Stimulated activated CD8-positive, alpha-beta memory T cell treated with anti-CD3 and anti-CD28 coated beads, Interleukin-12 subunit alpha, Interleukin-12 subunit beta, amount 100 ng/mL, for 24 hours (primary cell): ENCODE measurements around the gene ZSCAN5B.
"Not testable (repeated sequence)": the region's sequence is repeated elsewhere in the genome, so short reads cannot be mapped to it uniquely, and the experiment has no call there.

ENCODE experiments used
- DNase-seq: peaks from one replicate; pipeline ENCODE4 v3.0.0-alpha.2; 2020; ENCODE audit errors: extremely low read depth

The ZSCAN5B gene

GRCh38 chr19:56197646-56198045 is at the start of gene ZSCAN5B:
Gene ZSCAN5B (minus strand): TSS chr19:56197783. CDS start chr19:56193052, 4,731 bp downstream.
- DNase-seq = not testable (repeated sequence)

GRCh38 chr19:56245764-56246163 is 48.2 kb upstream of the ZSCAN5B start:
- not testable (repeated sequence) for DNase-seq

GRCh38 chr19:56245121-56245740 is 47.6 kb upstream of the ZSCAN5B start:
- no peak for DNase-seq

- DNase-seq = no peak
Observed at GRCh38 chr19:56223481-56223880, 25.9 kb upstream of the ZSCAN5B start.

- no peak for DNase-seq
Observed at GRCh38 chr19:56222901-56223300, 25.3 kb upstream of the ZSCAN5B start.

- no peak for DNase-seq
Observed at GRCh38 chr19:56221851-56222250, 24.3 kb upstream of the ZSCAN5B start.

- DNase-seq = not testable (repeated sequence)
Observed at GRCh38 chr19:56221442-56221841, 23.9 kb upstream of the ZSCAN5B start.

GRCh38 chr19:56218961-56219360 is 21.4 kb upstream of the ZSCAN5B start:
- DNase-seq = no peak

- DNase-seq = no peak
Observed at GRCh38 chr19:56217039-56217949, 19.7 kb upstream of the ZSCAN5B start.

- no peak for DNase-seq
Observed at GRCh38 chr19:56211718-56212117, 14.1 kb upstream of the ZSCAN5B start.

- not testable (repeated sequence) for DNase-seq
Observed at GRCh38 chr19:56210036-56210435, 12.5 kb upstream of the ZSCAN5B start.

- no peak for DNase-seq
Observed at GRCh38 chr19:56209091-56209490, 11.5 kb upstream of the ZSCAN5B start.

- not testable (repeated sequence) for DNase-seq
Observed at GRCh38 chr19:56207581-56207980, 10.0 kb upstream of the ZSCAN5B start.

- no peak for DNase-seq
Observed at GRCh38 chr19:56201973-56202372, 4.4 kb upstream of the ZSCAN5B start, which contains the start of gene ZSCAN5C. Gene ZSCAN5C (plus strand): TSS chr19:56202273. CDS start chr19:56205914, 3,641 bp downstream.

- no peak for DNase-seq
Observed at GRCh38 chr19:56199687-56200086, 2.1 kb upstream of the ZSCAN5B start.

- no peak for DNase-seq
Observed at GRCh38 chr19:56193981-56194640, 3.5 kb downstream of the ZSCAN5B start.

GRCh38 chr19:56191711-56192110 is 5.9 kb downstream of the ZSCAN5B start:
- DNase-seq = no peak

GRCh38 chr19:56191115-56191514 is 6.5 kb downstream of the ZSCAN5B start:
- no peak for DNase-seq

GRCh38 chr19:56189785-56190184 is 7.8 kb downstream of the ZSCAN5B start:
- DNase-seq = no peak

- DNase-seq = no peak
Observed at GRCh38 chr19:56177564-56178243, 19.9 kb downstream of the ZSCAN5B start.

- DNase-seq = no peak
Observed at GRCh38 chr19:56176881-56177280, 20.7 kb downstream of the ZSCAN5B start.

- not testable (repeated sequence) for DNase-seq
Observed at GRCh38 chr19:56176310-56176709, 21.3 kb downstream of the ZSCAN5B start.
